ENCODE measurements around the gene CEP120. TPM values are rescaled to one million over a fixed set of nuclear protein-coding genes. Genes with fewer than 3 reads are reported as not detected.

Gene CEP120
- total RNA-seq, 4 donors from 2014 or later = 3.9 to 7.8 (median 7.6) TPM

- Histone ChIP-seq H3K27ac (no peak overlapping the region), H3K4me3 (no peak overlapping the region), H3K27me3 (no peaks in the 10 kb centered on the region), H3K36me3 (no peaks in the 10 kb centered on the region), H3K4me1 (peaks cover 2 to 3% of the 10 kb centered on the region in 2 donors), H3K9me3 (no peaks in the 10 kb centered on the region)
- in situ Hi-C loops (cut with MboI; ENCODE audit: low sequenced_read_pairs in 4 of 4) = loop anchor here in 2 of 4 donors (10.0 kb wide), 1 partner anchor 88 kb away; the partner anchor contains the start of gene CSNK1G3 (in 2 of the 2)
- DNase-seq (no peak), ATAC-seq (no peak)
- no peak for TF ChIP-seq POLR2A (IDR thresholded peaks at IDR 0.05)
- TF ChIP-seq, protein P1, sequence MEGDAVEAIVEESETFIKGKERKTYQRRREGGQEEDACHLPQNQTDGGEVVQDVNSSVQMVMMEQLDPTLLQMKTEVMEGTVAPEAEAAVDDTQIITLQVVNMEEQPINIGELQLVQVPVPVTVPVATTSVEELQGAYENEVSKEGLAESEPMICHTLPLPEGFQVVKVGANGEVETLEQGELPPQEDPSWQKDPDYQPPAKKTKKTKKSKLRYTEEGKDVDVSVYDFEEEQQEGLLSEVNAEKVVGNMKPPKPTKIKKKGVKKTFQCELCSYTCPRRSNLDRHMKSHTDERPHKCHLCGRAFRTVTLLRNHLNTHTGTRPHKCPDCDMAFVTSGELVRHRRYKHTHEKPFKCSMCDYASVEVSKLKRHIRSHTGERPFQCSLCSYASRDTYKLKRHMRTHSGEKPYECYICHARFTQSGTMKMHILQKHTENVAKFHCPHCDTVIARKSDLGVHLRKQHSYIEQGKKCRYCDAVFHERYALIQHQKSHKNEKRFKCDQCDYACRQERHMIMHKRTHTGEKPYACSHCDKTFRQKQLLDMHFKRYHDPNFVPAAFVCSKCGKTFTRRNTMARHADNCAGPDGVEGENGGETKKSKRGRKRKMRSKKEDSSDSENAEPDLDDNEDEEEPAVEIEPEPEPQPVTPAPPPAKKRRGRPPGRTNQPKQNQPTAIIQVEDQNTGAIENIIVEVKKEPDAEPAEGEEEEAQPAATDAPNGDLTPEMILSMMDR (IDR thresholded peaks at IDR 0.05 in 4 of 5, conservative IDR thresholded peaks at IDR 0.05 in 1 of 5) = no peak
- intact Hi-C loops (cut with DNase I; ENCODE audit: low total_unique reads) = no loop called here
Observed at GRCh38 chr5:123427281-123427680, 4.1 kb upstream of the CEP120 start.

- Histone ChIP-seq H3K27ac (no peak overlapping the region), H3K4me1 (peaks cover 9 to 11% of the 10 kb centered on the region in 2 donors), H3K27me3 (no peaks in the 10 kb centered on the region), H3K9me3 (no peaks in the 10 kb centered on the region), H3K4me3 (no peak overlapping the region), H3K36me3 (no peaks in the 10 kb centered on the region)
- intact Hi-C loops (cut with DNase I; ENCODE audit: low total_unique reads) (loop anchor here (2.0 kb wide), 1 partner anchor 389 kb away; the partner anchor contains the start of gene PPIC), in situ Hi-C loops (cut with MboI; ENCODE audit: low sequenced_read_pairs in 4 of 4) (loop anchor here in 2 of 4 donors (10.0 kb wide), 1 partner anchor 89 kb away; the partner anchor contains the start of gene CSNK1G3 (in 2 of the 2))
- TF ChIP-seq, protein P1 (IDR thresholded peaks at IDR 0.05 in 4 of 5, conservative IDR thresholded peaks at IDR 0.05 in 1 of 5) = no peak
- no peak for TF ChIP-seq POLR2A (IDR thresholded peaks at IDR 0.05)
- no peak for ATAC-seq
- no peak for DNase-seq
Observed at GRCh38 chr5:123425431-123425830, 2.2 kb upstream of the CEP120 start.

DNA sequence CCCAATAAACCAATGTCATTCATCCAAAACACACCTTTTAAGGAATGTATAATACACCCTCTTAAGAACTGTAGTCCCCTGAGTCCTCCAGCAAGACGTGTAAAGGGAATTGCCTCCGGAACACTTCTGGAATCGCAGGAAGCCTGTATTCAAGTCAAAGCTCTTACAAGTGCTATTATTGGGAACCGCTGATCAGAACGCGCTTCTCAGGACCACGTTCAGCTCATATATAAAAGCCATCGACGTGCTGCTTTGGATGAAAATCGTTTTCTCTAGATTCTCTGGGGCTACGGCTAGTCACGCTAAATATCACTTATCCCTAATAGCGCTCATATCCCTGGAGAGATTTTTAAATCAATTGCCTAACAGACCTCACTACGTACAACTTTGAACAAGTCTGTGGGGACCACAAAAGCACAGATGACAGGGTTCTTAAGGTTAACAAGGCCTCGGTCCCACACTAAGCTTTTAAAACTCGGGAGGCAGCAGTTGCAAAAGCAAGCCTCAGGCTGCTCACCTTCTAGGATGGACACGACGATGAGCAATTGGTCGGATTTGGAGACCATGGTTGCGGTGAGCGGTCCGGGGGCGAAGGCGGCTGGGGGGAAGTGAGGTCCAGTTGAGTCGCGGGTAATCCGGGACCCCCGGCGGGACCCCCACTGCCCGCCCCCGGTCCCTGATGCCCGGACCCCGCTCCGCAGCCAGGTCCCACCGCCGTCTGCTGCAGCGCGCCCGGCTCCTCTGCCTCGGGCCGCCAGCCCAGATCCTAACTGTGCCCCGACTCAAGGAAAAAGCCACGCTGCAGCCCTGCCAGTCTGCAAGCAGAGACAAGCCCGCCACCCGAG is 548 bp downstream of the CEP120 start:
- intact Hi-C loops (cut with DNase I; ENCODE audit: low total_unique reads) (loop anchor here (1.0 to 5.0 kb wide), 3 partner anchors 90 to 650 kb away; partner anchors contain the start of gene CSNK1G3), in situ Hi-C loops (cut with MboI; ENCODE audit: low sequenced_read_pairs in 4 of 4) (loop anchor here in 3 of 4 donors (5.0 to 25.0 kb wide), 3 partner anchors 92 to 190 kb away; partner anchors contain the start of gene CSNK1G3 (in 2 of the 3))
- DNase-seq (peak in 1 of 2 donors; percentile 19), ATAC-seq (peak; percentile 26 to 39)
- Histone ChIP-seq H3K27ac (peak overlapping the region; percentile 86 to 91 (median 87)), H3K27me3 (no peaks in the 10 kb centered on the region), H3K9me3 (no peaks in the 10 kb centered on the region), H3K4me3 (peak overlapping the region; percentile 81 to 98 (median 89)), H3K36me3 (peaks cover 0 to 7% of the 10 kb centered on the region in 2 donors), H3K4me1 (peaks cover 9 to 11% of the 10 kb centered on the region in 2 donors)
- TF ChIP-seq POLR2A (IDR thresholded peaks at IDR 0.05) = no peak
- TF ChIP-seq, protein P1 (IDR thresholded peaks at IDR 0.05 in 4 of 5, conservative IDR thresholded peaks at IDR 0.05 in 1 of 5) = no peak

- Histone ChIP-seq H3K27me3 (no peaks in the 10 kb centered on the region), H3K4me3 (peak overlapping the region in 3 of 4 donors; percentile 88 to 98 (median 90)), H3K27ac (no peak overlapping the region), H3K9me3 (no peaks in the 10 kb centered on the region), H3K36me3 (peaks cover 0 to 8% of the 10 kb centered on the region in 2 donors), H3K4me1 (peaks cover 9 to 11% of the 10 kb centered on the region in 2 donors)
- no peak for ATAC-seq
- TF ChIP-seq POLR2A (IDR thresholded peaks at IDR 0.05) = no peak
- TF ChIP-seq, protein P1 (IDR thresholded peaks at IDR 0.05 in 4 of 5, conservative IDR thresholded peaks at IDR 0.05 in 1 of 5) = no peak
- DNase-seq = no peak
- intact Hi-C loops (cut with DNase I; ENCODE audit: low total_unique reads) (loop anchor here (2.0 to 5.0 kb wide), 2 partner anchors 91 to 649 kb away; partner anchors contain the start of gene CSNK1G3), in situ Hi-C loops (cut with MboI; ENCODE audit: low sequenced_read_pairs in 4 of 4) (loop anchor here in 3 of 4 donors (5.0 to 25.0 kb wide), 3 partner anchors 93 to 191 kb away; partner anchors contain the start of gene CSNK1G3 (in 2 of the 3))
Observed at GRCh38 chr5:123421773-123422172, 1.4 kb downstream of the CEP120 start.

All from gastrocnemius medialis (tissue), 4 donors.